Left ventricle myocardium superior (tissue), 1 donor: ENCODE measurements around the gene RNASEL. TPM values are rescaled to one million over a fixed set of nuclear protein-coding genes. Genes with fewer than 3 reads are reported as not detected.
"Not testable (repeated sequence)": the region's sequence is repeated elsewhere in the genome, so short reads cannot be mapped to it uniquely, and the experiment has no call there.

Experiments used
- ATAC-seq: fragments of 200-7000 bp; cut with Tn5 transposase; one replicate; pipeline ENCODE4 v1.9.1; 2020; ENCODE audit warnings: mild to moderate bottlenecking, moderate library complexity
- DNase-seq: peaks from one replicate; pipeline ENCODE4 v3.0.0-alpha.2; 2020
- intact Hi-C: fragments of 100-400 bp; cut with micrococcal nuclease; formaldehyde crosslinking; loops from one replicate; pipeline ENCODE4 v1.11.0; 2022
- long read RNA-seq: library from polyadenylated mRNA; unstranded; transcript quantifications from one replicate; pipeline ENCODE4 v2.0.0, GENCODE V29; 2021
- total RNA-seq: library from RNA; stranded (reverse); fragmentation: NEBNext Ultra II Directional; extraction: Animal tissue kit (Norgen Biotek cat#: 25700); gene quantifications from one replicate; pipeline ENCODE4 v1.2.1, GENCODE V29; 2021
- donor health status: DM: no; HTN: yes; CAD: no; lungs with severe emphysema.

Gene RNASEL, protein sequence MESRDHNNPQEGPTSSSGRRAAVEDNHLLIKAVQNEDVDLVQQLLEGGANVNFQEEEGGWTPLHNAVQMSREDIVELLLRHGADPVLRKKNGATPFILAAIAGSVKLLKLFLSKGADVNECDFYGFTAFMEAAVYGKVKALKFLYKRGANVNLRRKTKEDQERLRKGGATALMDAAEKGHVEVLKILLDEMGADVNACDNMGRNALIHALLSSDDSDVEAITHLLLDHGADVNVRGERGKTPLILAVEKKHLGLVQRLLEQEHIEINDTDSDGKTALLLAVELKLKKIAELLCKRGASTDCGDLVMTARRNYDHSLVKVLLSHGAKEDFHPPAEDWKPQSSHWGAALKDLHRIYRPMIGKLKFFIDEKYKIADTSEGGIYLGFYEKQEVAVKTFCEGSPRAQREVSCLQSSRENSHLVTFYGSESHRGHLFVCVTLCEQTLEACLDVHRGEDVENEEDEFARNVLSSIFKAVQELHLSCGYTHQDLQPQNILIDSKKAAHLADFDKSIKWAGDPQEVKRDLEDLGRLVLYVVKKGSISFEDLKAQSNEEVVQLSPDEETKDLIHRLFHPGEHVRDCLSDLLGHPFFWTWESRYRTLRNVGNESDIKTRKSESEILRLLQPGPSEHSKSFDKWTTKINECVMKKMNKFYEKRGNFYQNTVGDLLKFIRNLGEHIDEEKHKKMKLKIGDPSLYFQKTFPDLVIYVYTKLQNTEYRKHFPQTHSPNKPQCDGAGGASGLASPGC
- total RNA-seq, result 2.7 TPM
- long read RNA-seq, full-length matches to known transcripts, result 2 of 3 reads
- long read RNA-seq, partial matches to known transcripts, result 1 of 3 reads
- long read RNA-seq, other reads (novel, unspliced or antisense), result 0 of 3 reads

DNA sequence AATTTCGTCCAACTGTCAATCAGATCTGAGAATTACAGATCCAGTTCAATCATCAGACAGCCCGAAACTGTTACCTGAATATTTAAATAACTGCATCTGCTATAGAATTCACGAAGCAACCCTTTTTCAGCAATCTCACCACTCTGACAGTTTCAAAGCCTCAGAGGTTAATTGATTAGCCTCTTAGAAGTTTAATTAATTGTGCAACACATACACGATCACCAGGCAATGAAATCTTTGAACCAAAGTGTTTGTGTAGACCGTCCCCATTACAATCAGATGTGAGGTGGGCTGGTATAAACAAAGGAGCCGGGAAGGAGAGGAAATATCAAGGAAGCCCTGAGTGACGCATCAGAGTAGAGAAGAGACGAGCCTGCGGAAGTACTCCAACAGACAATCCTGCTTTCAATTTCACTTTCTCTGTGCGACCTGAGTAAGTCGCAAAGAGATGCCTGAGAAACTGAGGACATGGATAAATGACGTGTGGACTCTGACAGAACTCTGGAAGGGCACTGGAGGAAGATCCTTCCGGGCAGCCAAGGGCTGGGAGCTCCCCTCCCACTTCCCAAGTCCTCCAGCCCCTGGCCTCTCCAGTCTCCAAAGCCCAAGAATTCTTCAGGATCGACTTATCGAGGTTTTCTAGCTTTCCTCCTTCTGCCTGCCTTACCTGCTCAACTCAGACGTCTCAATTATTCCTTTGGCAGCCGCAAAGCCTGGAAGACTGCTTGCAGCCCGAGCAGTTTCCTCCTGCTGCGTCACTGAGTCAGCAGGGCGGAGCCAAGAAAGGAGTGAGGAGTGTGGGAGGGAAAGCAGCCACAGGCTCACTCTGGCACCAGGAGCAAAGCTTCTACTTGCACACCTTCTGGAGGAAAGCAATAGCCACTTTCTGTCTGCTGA is at the start of gene RNASEL:
Gene RNASEL (minus strand): TSS at position 757 of the 897 bp plus-strand sequence. CDS start 2,450 bp downstream, outside the sequence.
- ATAC-seq, result peak; percentile 94
- intact Hi-C loops, result no loop called here
- DNase-seq, result peak; percentile 78

DNA sequence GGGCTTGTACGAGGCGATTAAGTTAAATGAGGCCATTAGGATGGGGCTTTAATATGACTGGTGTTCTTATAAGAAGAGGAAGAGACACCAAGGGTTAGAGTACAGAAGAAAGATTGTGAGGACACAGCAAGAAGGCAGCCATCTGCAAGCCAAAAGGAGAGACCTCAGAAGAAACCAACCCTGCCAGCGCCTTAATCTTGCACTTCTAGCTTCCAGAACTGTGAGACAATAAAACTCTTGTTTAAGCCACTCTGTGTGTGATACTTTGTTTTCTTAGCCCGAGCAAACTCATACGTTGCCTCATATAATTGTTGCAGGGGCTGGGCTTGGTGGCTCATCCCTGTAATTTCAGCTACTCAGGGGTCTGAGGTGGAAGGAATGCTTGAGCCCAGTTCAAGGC is 48.7 kb upstream of the RNASEL start:
- intact Hi-C loops, result no loop called here

DNA sequence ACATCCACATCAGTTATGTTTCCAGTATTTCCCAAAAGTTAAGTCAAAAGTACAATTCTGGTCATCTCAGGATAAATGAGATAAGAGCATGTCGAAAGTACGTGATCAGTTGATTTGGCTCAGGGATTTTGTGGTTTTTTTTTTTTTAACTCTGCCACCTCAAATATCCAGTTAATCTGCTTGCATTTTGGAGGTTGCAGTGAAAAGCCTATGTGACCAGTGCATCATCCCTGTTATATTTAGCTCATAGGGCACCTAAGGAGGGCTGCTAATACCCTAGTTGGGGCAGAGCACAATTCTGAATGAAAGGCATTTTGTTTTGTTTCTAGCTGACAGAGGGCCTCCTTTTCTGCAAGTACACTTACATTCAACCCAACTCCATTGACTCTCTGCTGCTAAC is 46.8 kb upstream of the RNASEL start:
- no peak for DNase-seq
- intact Hi-C loops, result no loop called here
- ATAC-seq, result no peak

More for the DNA sequence above, 48.7 kb upstream of the RNASEL start:
- DNase-seq (no peak), ATAC-seq (no peak)

DNA sequence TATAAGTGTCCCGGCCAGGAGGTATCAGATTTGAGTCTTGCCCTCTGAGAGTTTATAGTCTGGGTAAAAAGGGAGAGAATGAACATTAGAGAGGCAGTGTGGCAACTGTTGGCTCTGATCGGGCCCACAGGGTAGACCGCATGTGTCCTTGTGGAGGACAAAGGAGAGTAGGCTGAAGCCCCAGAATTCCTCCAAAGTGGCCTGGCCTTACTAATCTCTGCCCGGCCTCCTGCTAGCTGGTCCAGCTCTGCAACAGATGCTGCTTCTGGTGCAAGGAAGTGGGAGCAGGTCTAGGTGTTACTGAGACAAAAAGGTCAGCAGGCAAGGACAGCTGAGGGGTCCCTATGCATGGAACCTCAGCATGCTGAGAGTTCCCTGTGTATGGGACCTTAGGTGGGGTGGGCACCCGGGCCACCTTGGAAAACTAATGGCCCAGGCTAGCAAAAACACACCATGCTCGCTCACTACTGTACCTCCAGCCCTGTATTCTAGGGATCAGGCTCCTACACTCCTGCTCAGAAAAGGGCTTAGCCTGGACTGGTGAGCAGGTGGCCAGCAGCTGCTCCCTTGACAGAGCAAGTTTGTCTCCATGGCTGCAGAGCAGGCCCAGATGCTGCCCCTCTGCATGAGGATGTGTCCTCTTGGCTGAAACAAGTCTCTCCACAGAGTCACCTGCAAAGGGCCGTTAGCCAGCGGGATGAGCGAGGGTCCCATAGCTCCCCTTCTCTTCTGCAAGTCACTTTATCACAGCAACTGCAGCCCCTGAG is 45.4 kb upstream of the RNASEL start:
- intact Hi-C loops, result no loop called here
- ATAC-seq (no peak), DNase-seq (no peak)

DNA sequence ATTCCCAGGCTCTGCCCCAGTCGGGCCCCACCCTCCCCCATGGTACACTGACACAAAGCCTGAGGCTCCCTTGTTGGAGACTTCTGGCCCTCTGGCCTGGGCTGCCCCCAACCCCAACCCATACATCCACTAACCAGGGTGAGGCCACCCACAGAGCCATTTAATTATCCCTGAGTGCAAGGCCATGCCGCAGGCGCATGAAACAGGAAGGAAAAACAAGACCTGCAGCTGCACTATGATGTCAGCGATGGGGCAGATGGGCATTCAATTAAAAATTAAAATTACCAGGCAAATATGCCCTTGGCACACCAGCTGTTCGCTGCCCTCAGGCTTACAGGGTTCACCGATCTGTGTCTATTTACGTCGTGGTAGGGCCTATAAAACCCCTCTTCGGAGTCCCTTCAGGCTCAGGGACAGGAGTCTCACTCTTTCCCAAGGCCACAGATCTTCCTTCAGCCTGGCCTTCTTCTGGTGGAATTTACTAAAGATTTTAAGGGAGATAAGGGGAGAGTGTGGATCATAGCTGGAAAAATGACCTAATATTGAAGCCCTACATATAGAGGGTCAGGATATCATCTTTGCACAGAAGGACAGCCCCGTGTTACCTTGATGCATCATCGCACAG is 44.7 kb upstream of the RNASEL start:
- ATAC-seq (no peak), DNase-seq (no peak)
- intact Hi-C loops, result no loop called here

DNA sequence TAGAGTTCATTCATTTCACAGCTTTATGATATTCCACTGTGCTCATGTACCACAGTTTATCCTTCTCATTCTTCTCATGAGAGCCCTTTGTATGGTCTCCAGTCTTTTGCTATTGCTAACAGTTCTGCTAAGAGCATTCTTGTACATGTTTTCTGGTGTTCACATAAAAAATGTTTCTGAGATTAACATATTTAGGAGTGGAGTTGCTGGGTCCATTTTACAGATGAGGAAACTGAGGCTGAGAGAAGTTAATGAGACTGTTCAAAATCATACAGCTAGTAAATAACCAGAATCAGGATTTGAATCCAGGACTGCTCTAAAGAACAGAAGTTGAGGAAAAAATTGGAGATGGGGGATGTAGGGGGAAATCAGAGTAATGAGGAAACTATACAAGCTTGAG is 44.0 kb upstream of the RNASEL start:
- no peak for DNase-seq
- intact Hi-C loops, result no loop called here

DNA sequence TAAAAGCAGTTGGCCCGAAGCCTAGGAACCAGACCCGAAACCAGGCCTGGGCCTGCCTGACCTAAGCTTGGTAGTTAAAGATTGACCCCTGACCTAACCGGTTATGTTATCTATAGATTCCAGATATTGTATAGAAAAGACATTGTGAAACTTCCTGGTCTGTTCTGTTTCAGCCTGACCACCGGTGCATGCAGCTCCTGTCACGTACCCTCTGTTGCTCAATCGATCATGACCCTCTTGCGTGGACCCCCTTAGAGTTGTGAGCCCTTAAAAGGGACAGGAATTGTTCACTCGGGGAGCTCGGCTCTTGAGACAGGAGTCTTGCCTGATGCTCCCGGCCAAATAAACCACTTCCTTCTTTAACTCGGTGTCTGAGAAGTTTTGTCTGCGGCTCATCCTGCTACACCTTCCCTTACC is 43.4 kb upstream of the RNASEL start:
- DNase-seq, ATAC-seq, intact Hi-C loops: not testable (repeated sequence)

More for the DNA sequence above, 44.0 kb upstream of the RNASEL start:
- no peak for ATAC-seq

DNA sequence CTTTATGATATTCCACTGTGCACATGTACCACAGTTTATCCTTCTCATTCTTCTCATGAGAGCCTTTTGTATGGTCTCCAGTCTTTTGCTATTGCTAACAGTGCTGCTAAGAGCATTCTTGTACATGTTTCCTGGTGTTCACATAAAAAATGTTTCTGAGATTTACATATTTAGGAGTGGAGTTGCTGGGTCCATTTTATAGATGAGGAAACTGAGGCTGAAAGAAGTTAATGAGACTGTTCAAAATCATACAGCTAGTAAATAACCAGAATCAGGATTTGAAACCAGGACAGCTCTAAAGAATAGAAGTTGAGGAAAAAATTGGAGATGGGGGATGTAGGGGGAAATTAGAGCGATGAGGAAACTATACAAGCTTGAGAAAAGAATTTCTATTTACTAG is 42.9 kb upstream of the RNASEL start:
- DNase-seq, result no peak
- ATAC-seq, result no peak
- intact Hi-C loops, result no loop called here

DNA sequence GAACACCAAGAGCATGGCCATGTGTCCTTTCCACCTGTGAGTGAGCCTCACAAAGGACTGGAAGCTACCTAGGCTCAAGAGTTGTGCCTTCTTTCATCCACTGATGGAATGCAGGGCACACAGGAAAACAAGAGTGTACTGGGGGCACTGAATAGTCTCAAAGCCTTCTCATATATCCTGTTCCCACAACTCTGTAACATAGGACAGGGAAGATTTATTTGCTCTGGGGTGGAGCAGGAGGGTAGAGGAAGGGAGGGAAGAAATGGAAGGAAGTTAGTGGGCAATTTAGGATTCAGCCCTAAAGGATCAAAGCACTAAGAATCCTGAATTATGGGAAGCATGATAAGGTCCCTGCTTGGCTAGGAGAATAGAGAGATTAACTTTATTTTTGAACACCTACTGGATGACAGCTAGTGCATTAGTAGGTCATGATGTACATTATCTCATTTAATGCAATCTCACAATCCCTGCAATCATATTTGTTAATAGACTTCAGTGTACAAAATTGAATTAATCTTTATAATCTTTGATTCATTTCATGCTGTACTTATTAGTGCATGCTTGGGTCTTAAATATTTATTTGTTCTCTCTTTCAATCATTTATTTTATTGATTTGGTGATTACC is 42.1 kb upstream of the RNASEL start:
- intact Hi-C loops, result no loop called here
- no peak for DNase-seq
- no peak for ATAC-seq

DNA sequence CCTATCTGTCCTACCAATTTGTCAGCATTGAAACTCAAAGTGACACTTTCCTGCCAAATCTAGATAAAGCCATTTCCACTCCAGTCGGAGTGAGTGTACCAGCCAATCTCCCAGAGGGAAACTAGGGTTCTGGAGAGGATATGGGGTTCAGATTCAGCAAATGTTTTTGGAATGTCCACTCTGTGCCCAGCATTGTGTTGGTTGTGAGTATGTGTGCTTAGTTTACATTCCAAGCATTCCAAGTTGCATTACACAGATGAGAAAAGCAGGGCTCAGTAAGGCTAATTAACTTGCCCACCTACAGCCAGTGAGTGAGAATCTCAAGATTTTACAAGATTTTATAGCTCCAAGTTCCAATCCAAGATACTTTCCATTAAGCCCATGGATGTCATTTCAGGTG is 41.5 kb upstream of the RNASEL start:
- DNase-seq (no peak), ATAC-seq (no peak)
- intact Hi-C loops, result no loop called here

DNA sequence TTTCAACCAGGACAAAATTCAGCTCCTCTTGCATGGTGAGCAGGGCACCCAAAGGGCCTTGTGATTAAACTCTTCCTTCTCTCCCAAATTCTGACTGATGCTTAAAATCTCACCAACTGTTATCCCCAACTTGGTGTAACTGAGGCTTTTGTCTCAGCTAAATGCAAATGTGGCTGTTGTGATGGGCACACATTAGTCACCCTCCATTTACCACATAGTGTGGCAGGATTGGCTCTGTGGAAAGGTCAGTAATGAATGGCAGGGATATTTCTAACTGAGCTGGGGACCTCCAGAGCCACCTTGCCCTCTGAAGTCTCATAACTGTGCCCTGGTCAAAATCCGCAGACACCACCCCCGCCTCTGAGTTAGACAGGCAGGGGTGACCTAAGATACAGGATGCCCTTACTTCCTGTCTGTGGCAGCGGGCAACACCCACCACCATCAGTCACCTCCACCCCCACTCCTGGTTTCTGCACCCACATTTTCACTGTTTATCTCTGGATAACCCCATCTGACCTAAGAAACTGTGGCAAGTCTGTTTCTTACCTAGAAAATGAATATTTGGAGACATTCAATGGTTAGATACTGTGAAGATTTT is 40.5 kb upstream of the RNASEL start:
- ATAC-seq (no peak), DNase-seq (no peak)
- intact Hi-C loops, result no loop called here

DNA sequence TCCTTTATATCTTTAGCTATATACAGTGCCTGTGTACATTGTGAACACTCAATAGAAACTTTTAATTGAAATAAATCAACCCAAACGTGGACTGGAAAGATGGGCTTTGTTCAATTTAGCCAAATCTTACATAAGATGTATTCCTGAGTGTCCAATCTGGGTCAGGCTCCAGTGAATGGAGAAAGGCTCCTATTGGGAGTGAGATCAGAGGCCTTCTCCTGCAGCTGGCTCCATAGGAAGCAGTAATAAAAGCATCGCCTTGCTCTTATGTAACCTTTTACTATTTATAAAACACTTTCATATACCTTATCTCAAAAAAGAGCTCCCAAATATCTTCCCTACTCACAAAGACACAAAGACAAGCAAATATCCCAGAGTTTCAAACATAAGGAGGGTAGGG is 40.0 kb upstream of the RNASEL start:
- ATAC-seq (peak; percentile 38), DNase-seq (no peak)
- intact Hi-C loops, result no loop called here

DNA sequence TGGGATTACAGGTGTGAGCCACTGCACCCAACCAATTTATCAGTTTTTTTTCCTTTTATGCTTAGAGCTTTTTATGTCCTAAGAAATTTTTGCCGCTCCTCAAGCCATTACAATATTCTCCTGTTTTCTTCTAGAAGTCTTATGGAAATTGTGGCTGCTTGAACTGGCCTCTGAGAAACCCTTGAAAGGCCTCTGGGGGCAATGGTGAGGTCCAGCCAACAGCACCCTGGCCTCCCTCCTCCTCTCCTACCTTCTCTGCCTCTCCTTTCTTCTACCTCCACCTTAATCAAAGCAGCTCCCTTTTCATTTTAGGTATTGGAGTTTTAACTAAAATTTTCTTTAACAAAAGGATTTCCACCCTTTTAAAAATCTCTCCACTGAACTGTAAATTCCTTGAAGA is 39.6 kb upstream of the RNASEL start:
- ATAC-seq (no peak), DNase-seq (no peak)
- intact Hi-C loops, result no loop called here

DNA sequence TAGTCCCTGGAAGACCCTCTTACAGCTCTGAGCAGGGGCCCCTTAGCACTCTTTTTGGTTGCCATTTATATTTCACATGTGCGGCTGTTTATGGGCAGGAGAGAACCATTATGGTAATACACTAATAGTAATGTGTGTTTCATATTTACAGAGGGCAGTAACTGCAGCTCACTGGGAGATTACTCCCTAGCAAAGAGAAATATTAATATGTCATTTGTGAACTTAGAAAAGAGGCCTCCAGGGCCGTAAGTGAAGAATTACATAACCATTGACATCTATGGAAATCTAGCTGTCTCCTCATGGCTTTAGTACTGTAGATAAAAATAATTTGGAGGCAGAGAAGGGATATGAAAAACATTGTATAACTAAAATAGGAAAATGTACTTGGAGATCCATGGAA is 38.6 kb upstream of the RNASEL start:
- intact Hi-C loops, result no loop called here
- DNase-seq (no peak), ATAC-seq (no peak)

DNA sequence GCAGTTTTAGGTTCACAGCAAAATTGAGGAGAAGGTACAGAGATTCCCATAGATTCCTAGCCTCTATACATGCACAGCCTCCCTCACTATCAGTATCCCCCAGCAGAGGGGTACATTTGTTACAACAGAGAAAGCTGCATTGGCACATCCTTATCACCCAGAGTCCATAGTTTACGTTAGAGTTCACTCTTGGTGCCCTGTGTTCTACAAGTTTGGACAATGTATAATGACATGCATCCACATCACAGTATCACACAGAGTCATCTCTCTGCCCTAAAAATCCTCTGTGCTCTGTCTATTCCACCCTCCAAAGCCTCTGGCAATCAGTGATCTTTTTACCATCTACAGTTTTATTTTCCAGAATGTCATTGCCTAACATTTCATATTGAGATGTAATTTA is 37.5 kb upstream of the RNASEL start:
- intact Hi-C loops, result no loop called here
- no peak for ATAC-seq
- no peak for DNase-seq

DNA sequence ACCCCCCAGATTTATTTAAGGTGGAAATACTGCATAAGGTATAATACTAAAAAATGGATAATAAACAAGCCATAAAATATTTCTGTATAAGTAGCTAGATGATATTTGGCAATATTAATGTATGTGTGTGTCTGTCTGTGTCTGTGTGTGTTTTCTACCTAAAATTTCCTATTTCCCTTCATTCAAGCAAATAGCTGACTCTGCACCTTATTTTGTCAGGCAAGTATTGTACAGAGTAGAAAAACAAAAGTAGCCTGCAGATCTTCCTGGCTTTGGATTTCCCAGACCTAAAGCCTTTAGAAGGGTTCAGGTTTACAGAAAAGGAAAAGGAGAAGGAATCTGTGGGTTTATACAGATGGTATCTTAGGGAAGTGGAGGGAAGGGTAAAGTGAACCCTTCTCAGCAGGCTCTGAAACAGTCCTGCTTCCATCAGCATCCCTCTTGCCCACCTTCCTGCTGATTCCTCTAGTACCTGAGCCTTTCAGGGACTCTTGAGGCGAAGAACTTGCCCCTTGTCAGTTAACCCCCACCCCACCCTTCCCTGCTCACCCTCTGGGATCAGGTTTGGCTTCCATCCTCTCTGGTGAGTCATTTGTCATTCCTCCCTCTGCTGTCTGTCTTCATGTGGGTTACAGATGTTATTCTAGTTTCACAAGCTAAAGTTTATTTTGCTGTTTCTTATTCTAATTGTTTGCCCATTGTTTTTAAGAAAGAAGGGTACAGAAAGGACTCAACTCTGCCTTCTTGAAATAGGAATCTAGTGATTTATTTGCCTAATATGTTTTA is 36.9 kb upstream of the RNASEL start:
- DNase-seq, result no peak
- ATAC-seq, result peak; percentile 29
- intact Hi-C loops, result no loop called here

DNA sequence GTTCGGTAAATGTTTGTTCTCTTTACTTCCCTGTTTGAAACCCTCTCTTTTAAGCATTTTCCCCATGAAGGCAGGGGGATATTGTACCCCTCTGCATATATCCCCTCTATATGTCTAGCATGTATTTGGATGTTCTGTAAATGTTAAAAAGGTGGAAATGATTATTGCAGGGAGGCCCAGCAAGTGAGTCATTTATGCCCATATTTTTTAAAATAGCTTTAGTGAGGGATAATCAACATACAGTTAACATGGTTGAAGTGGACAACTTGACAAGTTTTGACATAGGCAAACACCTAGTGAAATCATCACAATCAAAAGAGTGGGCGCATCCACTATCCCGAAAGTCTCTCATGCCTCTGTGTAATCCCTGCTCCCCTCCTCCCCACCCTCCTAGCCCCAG is 36.0 kb upstream of the RNASEL start:
- ATAC-seq, result no peak
- intact Hi-C loops, result no loop called here
- DNase-seq, result no peak
